ES-I3 (cell line): ENCODE data around the gene BLOC1S1.
A peak's percentile ranks its signal among the peaks of the same experiment; 100 is the strongest.

Experiments used
- H3K36me3 ChIP-seq: 2 replicates; pipeline ENCODE4 v1.6.1; 2013; ENCODE audit warnings: mild to moderate bottlenecking, low read length, control low read depth, moderate library complexity; ENCODE audit not compliant: insufficient read depth
- H3K4me1 ChIP-seq: 2 replicates; pipeline ENCODE4 v1.6.1; 2013; ENCODE audit warnings: mild to moderate bottlenecking, control low read depth, low read length; ENCODE audit not compliant: insufficient read depth
- H3K9ac ChIP-seq: 2 replicates; pipeline ENCODE4 v1.6.1; 2013; ENCODE audit warnings: low read depth, mild to moderate bottlenecking, low read length, moderate library complexity
- H3K9me3 ChIP-seq: 2 replicates; pipeline ENCODE4 v1.6.1; 2013; ENCODE audit warnings: mild to moderate bottlenecking, low read length, moderate library complexity; ENCODE audit not compliant: control insufficient read depth, insufficient read depth

The BLOC1S1 gene

DNA sequence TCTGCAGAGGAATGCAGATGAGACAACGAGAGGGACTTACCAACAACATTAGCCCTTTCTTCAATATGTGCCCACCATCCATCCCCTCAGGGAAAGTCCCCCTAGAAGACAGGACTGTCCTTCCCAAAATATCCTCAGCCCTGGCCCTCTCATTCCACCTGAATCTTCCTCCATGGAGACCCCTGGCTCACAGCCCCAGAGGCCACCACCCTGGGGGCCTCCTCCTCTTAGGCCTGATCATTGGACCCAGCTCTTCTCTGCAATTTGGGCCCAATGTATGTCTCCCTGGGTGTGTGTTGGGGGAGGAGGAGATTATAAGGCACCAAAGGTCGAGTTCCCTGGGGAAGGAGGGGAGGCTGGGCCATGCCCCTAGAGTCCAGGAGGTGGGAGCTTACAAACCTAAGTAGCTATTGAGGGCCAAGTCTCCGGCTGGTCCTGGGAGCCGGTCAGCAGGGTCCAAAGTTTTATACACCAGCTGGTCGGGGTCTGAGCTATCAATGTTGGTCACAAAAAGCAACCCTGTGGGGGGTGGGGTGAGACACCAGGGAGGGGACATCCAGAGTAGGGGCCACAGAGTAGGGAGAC, 16.3 kb upstream of the BLOC1S1 start:
- no peaks in the 10 kb centered on the region for H3K4me1 ChIP-seq
- no peaks in the 10 kb centered on the region for H3K36me3 ChIP-seq
- no peak overlapping the region for H3K9ac ChIP-seq
- H3K9me3 ChIP-seq = no peaks in the 10 kb centered on the region

DNA sequence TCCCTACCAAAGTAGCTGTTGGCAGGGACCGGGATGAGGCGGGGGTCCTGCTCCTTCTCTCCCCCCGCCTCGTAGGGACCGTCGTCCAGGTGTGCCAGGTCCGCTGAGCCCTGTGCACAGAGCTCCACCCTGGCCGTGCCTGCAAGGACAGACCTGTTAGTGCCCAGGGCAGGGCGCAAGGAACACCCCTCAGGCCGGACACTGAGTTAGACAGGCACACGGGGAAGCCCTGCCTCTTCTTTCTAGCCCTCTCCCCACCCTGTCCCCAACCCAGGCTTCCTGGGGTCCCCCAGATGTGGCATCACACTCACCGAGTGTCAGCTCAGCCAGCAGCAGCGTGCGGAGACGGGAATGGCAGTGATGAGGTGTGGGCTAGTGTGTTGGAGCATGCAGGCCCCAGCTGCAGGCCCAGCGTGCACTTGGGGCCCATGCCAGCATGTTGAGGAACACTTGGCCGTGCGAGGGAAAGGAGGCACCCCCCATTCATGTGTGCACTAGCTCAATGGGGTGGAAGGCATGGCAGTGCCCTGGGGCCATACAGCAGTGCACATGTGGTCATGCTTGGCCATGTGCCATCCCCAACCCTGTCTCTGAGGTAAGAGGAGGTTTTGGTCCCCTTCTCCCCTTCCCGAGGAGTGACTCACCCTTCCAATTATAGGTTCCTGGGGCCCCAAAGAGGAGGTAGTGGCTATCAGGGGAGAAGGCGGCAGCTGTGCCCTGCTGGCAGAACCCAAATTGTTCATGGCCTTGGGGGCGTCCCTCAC, 15.4 kb upstream of the BLOC1S1 start:
- H3K9ac ChIP-seq = no peak overlapping the region
- no peaks in the 10 kb centered on the region for H3K9me3 ChIP-seq
- no peaks in the 10 kb centered on the region for H3K4me1 ChIP-seq

DNA sequence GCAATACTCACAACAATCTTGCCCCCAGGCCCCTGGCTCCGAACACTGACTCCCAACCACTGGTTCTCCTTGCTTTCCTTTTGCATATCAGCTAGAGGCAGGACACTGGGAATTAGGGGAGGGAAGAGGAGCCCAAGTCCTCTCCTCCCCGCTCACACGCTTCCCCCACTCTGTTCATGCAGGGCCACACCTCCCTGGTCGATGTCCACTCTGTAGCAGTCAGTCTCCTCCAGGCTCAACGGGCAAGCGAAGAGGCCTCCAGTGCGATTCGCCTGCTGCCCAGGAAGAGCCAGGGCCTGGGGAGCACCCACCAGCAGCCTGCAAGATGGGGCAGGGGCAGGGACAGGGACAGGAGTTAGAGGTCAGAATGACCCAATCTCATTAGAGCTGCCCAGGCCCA, 13.0 kb upstream of the BLOC1S1 start:
- no peak overlapping the region for H3K9ac ChIP-seq
- no peaks in the 10 kb centered on the region for H3K4me1 ChIP-seq
- H3K9me3 ChIP-seq = no peaks in the 10 kb centered on the region
- H3K36me3 ChIP-seq = no peaks in the 10 kb centered on the region

More for the DNA sequence above, 15.4 kb upstream of the BLOC1S1 start:
- no peaks in the 10 kb centered on the region for H3K36me3 ChIP-seq

DNA sequence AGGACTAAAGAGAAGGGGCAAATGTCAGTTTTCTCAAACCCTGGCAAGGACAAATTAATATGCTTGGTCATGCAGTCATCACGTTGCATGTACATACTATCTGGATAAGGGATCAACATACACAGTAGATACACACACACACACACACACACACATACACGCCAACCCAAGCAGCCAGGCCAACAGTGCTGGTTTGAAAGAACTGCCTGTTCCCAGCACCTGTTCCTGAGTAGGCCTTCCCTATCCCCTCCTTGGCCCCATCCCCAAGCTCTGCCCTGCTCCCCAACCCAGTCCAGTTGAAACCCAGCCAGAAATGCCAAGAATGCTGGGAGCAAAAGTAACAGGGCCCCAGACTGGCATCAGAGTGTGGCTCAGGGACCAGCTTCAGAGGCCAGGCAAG, 12.6 kb upstream of the BLOC1S1 start:
- H3K36me3 ChIP-seq = no peaks in the 10 kb centered on the region
- no peaks in the 10 kb centered on the region for H3K9me3 ChIP-seq
- no peaks in the 10 kb centered on the region for H3K4me1 ChIP-seq
- H3K9ac ChIP-seq = no peak overlapping the region

DNA sequence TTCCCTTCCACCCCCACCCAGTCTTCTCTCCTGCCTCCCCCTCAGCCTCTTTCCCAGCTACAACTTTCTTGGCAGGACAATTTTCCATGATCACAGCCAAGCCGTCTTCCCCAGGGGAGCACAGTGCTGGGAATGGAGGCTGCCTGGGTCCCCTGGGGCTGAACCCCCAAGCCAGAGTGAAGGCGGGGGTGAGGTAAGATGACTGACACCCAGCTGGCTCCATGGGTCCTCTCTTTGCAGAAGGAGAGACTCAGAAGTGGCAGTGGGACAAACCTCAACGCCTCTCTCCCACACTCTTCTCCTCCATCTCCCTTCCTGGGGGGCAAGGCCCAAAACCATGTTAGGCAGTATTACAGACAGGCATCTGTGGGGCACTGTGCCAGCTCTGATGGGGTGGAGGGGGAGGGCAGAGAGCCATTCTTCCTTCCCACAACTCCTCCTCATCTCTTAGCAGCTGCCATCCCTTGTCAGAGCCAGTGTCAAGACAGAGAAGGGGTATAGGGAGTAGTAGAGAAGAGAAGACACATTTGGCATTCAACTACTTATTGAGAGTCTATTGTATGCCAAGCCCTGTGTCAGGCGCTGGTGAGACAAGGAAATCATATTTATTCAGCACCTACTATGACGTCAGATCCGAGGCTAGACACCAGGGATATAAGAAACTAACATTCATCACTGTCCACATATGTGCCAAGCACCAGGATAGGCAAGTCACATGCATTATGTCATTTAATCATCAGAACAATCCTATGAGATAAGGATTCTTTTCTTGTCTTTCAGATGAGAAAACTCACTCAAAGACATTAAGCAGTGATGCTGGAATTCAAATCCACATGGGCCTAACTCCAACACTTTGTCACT, 11.7 kb upstream of the BLOC1S1 start:
- no peaks in the 10 kb centered on the region for H3K4me1 ChIP-seq
- H3K9me3 ChIP-seq = no peaks in the 10 kb centered on the region
- H3K36me3 ChIP-seq = no peaks in the 10 kb centered on the region
- no peak overlapping the region for H3K9ac ChIP-seq

DNA sequence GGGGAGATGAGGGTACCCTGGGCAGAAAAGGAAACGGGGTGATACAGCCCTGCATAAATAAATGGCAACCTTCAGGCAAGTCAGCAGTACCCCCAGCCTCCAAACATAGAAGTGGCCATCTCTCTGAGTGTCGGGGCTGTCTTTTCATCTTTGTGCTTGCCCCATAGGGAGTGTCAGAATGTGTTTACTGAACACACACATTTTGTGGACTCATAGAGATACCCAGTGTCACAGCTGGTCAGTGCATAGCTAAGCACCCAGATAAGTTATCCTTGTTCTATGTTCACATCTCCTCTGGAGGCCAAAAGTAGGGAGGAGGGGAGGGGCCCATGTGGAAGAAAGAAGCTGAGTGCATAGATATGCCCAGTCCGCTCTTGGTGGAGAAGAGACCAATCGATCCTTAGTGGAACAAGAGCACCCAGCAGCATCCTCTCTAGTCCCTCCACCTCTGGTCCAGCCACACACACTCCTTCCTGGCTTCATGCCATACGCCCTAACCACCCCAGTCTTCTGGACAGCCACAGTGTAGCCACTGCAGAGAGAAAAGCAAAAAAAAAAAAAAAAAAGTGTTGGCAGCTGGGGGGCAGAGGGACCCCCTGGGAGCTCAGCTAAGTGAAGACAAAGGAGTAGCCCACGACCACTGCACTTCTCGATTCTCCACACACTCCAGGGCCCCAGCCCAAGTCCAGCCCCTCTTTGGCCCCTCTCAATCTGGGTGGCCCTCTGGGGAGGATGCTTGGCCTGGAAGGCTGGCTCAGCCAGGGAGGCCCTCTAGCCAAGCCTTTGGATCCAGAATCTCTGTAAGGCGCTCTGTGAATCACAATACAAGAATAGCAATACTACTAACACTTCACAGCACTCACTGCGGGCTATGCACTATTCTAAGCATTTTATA, 10.8 kb upstream of the BLOC1S1 start:
- Histone ChIP-seq H3K4me1 (no peaks in the 10 kb centered on the region), H3K36me3 (no peaks in the 10 kb centered on the region), H3K9ac (no peak overlapping the region), H3K9me3 (no peaks in the 10 kb centered on the region)

DNA sequence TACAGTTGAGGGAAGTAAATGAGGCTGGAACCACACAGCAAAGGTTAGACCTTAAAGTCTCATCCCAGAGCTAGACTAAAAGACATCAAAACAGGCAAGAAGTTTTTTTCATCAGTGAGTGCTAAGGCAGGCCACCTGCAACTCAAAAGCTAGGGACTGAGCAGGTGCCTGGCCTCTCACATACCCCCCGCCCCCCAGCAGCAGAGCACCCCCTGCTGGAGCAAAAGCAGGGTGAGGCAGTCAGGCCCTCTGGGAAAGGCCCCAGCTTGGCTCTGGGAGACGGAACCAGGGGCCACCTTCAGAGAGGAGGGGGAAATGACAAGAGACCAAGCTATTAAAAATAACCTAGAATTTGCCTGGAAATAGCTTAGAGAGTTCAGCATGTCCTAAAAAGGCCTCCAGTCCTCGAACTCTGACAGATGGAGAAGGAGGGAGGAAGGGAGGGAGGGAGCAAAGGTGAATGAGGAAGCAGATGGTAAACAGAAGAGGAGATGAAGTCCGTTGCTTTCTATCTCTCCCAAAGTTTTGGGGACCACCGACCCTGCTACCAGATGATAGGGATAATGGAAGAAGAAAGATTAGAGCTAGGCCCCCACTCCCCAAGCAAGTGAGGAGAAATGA, 10.0 kb upstream of the BLOC1S1 start:
- no peaks in the 10 kb centered on the region for H3K4me1 ChIP-seq
- H3K9me3 ChIP-seq = no peaks in the 10 kb centered on the region
- no peaks in the 10 kb centered on the region for H3K36me3 ChIP-seq
- H3K9ac ChIP-seq = peak overlapping the region; percentile 75; the same call in 1 of the 2 replicates

DNA sequence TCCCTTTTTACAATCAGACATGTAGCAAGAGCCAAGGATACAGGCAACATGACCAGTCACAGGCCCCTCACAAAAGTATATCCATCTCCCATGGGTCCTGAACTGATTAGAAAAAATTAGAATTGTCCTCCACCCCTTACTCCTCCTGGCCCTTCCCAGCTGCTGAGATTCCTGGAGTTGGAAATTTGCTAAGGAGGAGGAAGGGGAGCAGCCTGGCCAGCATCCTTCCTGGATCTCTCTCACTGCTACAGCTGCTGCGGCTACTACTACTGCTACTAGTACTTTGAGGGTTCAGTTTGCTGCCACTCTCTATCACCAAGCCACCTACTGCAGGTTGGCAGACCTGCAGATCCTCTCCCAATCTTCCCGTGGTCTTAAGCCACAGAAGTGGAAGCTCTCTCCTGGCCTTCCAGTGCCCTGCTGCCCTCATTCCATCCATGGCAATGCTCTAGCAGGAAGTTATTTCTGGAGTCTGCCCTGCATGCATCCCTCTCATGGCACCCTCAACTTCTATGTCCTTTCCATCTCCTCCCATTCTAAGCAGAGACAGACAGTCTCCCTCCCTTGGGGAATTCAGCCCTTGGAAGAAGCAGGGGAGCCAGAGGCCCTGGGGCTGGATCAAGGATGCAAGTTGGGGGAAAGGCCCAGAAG, 9.2 kb upstream of the BLOC1S1 start:
- Histone ChIP-seq H3K36me3 (no peaks in the 10 kb centered on the region), H3K4me1 (no peaks in the 10 kb centered on the region), H3K9me3 (no peaks in the 10 kb centered on the region), H3K9ac (peak overlapping the region; percentile 75)

DNA sequence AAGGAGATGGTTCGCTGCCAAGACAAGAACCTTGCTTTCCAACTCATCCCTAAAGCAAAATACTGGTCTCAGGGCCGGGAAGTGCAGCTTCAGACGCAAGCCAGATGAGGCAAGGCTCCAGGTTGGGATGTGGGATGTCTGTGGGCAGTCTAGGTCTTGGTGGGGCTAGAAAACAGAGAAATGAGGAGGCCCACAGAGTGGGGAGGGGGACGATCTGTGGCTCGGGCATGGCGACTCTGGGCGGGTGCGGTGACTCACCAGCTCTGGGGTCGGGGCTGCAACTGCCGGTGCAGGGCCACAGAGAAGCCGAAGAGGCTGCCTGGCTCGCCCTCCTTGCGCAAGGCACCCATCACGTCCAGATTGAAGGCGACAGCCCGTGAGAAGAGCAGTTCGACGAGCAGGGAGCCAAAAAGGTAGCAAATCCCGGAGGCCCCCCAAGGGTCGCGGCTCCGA, 8.6 kb upstream of the BLOC1S1 start:
- Histone ChIP-seq H3K9ac (peak overlapping the region; percentile 75), H3K4me1 (no peaks in the 10 kb centered on the region), H3K36me3 (no peaks in the 10 kb centered on the region), H3K9me3 (no peaks in the 10 kb centered on the region)

DNA sequence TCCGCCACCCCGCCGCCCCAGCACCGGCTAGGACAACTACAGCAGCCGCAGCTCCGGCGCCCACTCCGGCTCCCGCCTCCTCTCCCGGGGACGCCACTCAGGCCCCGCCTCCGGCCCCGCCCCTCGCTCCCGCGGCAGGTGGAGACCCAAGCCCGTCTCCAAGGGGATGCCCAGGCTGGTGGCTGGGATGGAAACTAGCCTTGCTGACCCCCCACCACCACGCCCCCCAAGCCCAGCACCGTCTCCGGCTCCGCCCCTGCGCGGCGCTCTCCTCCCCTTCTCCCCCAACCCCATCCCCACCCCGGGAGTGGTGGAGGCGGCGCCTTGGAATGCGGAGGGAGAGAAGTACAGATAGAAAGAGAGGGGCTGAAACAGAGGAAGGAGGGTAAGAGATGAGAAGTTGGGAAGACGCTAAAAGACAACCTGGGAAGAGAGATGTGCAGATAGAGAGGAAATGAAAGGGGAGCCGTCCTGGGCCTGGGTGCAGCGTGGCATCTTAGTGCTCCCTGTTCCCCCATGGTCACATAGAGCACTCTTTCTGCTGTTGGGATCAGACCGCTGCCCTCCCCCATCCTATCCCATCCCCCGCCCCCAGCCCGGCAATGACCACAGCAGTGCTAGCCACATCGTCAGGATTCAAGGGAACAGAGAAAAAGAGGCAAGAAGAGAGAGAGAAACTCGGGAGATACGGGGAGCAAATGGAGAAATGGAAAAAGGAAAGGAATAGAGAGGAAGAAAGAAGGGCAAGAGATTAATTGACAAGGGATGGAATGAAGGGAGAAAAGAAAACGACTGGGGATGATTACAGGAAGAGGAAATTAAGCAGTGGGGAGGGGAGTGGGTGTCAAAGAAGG, 7.8 kb upstream of the BLOC1S1 start, which contains the start of gene ITGA7:
Gene ITGA7, minus strand, starts transcription at position 64 of the 854 bp plus-strand sequence. CDS start 222 bp downstream, outside the sequence.
- no peaks in the 10 kb centered on the region for H3K9me3 ChIP-seq
- H3K9ac ChIP-seq = peak within 1 kb of the TSS; percentile 75
- H3K36me3 ChIP-seq = no peaks in the 10 kb centered on the region
- H3K4me1 ChIP-seq = no peaks in the 10 kb centered on the region

DNA sequence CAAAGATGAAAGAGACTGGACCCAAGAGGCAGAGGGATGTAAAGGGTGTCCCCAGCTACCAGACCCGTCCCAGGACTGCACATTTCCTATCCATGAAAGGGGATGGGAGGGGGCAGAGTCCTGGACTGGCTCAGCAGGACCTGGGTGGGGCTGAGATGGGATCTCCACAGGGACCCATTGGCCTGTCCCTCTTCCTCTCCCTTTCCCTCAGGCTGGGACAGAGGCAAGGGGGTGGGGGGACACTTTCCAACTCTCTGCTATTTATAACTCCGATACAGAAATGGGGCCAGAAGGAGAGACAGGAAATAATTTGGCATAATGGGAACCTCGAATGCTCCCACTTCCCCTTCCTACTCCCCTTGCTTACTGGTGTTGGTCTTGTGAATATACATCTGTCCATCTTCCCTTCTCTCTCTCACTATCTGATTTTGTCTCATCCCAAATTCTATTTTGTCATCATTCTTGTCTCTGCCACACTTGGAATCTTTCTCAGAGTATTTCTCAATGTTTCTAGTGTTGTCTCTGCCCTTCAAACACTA, 7.1 kb upstream of the BLOC1S1 start:
- no peaks in the 10 kb centered on the region for H3K4me1 ChIP-seq
- no peaks in the 10 kb centered on the region for H3K9me3 ChIP-seq
- H3K9ac ChIP-seq = peak overlapping the region; percentile 56; the same call in 1 of the 2 replicates
- no peaks in the 10 kb centered on the region for H3K36me3 ChIP-seq
